HUES64 (cell line): ENCODE results near the gene FSTL1.

Source experiments
- H3K27ac ChIP-seq: 2 replicates; pipeline ENCODE4 v1.7.0; 2013; ENCODE audit warnings: low read depth, low read length, inconsistent platforms
- H3K27me3 ChIP-seq: 2 replicates; pipeline ENCODE4 v1.6.1; 2013; ENCODE audit warnings: mild to moderate bottlenecking, low read length; ENCODE audit not compliant: insufficient read depth
- H3K36me3 ChIP-seq: 2 replicates; pipeline ENCODE4 v1.6.1; 2013; ENCODE audit warnings: mild to moderate bottlenecking, low read length; ENCODE audit not compliant: insufficient read depth
- H3K4me1 ChIP-seq: 2 replicates; pipeline ENCODE4 v1.6.1; 2013; ENCODE audit warnings: mild to moderate bottlenecking, low read length, moderate library complexity; ENCODE audit not compliant: insufficient read depth
- H3K4me3 ChIP-seq: 2 replicates; pipeline ENCODE4 v1.5.1; 2013; ENCODE audit warnings: mild to moderate bottlenecking, low read length, moderate library complexity
- H3K9ac ChIP-seq: 2 replicates; pipeline ENCODE4 v1.6.1; 2013; ENCODE audit warnings: mild to moderate bottlenecking, low read depth, low read length
- H3K9me3 ChIP-seq: 2 replicates; pipeline ENCODE4 v1.6.1; 2013; ENCODE audit warnings: low read depth, low read length; ENCODE audit not compliant: insufficient read depth
- WGBS: fragments of 150-250, 120-280 bp; methylation state at CpG from one replicate; pipeline ENCODE4 v1.1.7; 2013; ENCODE audit warnings: missing lambda C conversion rate; 5-methylcytosine and 5-hydroxymethylcytosine counted together

Gene FSTL1

GRCh38 chr3:120425572-120426250, 25.1 kb downstream of the FSTL1 start:
- no peak overlapping the region for H3K9ac ChIP-seq
- H3K4me1 ChIP-seq, result peaks cover 21% of the 10 kb centered on the region
- 95% methylated on average over 1 of the region's 1 CpG for WGBS
- no peaks in the 10 kb centered on the region for H3K27me3 ChIP-seq
- H3K9me3 ChIP-seq, result no peaks in the 10 kb centered on the region
- no peak overlapping the region for H3K27ac ChIP-seq
- peaks cover 53% of the 10 kb centered on the region for H3K36me3 ChIP-seq
- no peak overlapping the region for H3K4me3 ChIP-seq

GRCh38 chr3:120424976-120425570, 25.7 kb downstream of the FSTL1 start:
- Histone ChIP-seq H3K9me3 (no peaks in the 10 kb centered on the region), H3K36me3 (peaks cover 46% of the 10 kb centered on the region), H3K27me3 (no peaks in the 10 kb centered on the region), H3K9ac (no peak overlapping the region), H3K4me3 (no peak overlapping the region), H3K27ac (no peak overlapping the region), H3K4me1 (peaks cover 21% of the 10 kb centered on the region)
- WGBS, result 92% methylated on average over 5 of the region's 5 CpGs

- 92% methylated on average over 6 of the region's 6 CpGs for WGBS
- no peak overlapping the region for H3K27ac ChIP-seq
- peaks cover 41% of the 10 kb centered on the region for H3K36me3 ChIP-seq
These were observed 26.3 kb downstream of the FSTL1 start for GRCh38 chr3:120424506-120424905.

GRCh38 chr3:120423432-120423831, 27.4 kb downstream of the FSTL1 start:
- Histone ChIP-seq H3K27me3 (no peaks in the 10 kb centered on the region), H3K9me3 (no peaks in the 10 kb centered on the region), H3K9ac (no peak overlapping the region), H3K4me3 (no peak overlapping the region), H3K36me3 (peaks cover 30% of the 10 kb centered on the region), H3K4me1 (peaks cover 16% of the 10 kb centered on the region), H3K27ac (no peak overlapping the region)
- 97% methylated on average over 4 of the region's 4 CpGs for WGBS

More at GRCh38 chr3:120424506-120424905, 26.3 kb downstream of the FSTL1 start:
- Histone ChIP-seq H3K9ac (no peak overlapping the region), H3K9me3 (no peaks in the 10 kb centered on the region), H3K27me3 (no peaks in the 10 kb centered on the region), H3K4me1 (peaks cover 16% of the 10 kb centered on the region), H3K4me3 (no peak overlapping the region)

- WGBS, result 93% methylated on average over 2 of the region's 2 CpGs
- Histone ChIP-seq H3K27ac (no peak overlapping the region), H3K27me3 (no peaks in the 10 kb centered on the region), H3K9ac (no peak overlapping the region), H3K4me3 (no peak overlapping the region), H3K4me1 (peaks cover 29% of the 10 kb centered on the region), H3K36me3 (peaks cover 26% of the 10 kb centered on the region), H3K9me3 (no peaks in the 10 kb centered on the region)
These were observed 28.9 kb downstream of the FSTL1 start for GRCh38 chr3:120421926-120422325.

GRCh38 chr3:120420928-120421551, 29.8 kb downstream of the FSTL1 start:
- 86% methylated on average over 6 of the region's 6 CpGs for WGBS
- no peak overlapping the region for H3K4me3 ChIP-seq

GRCh38 chr3:120420360-120420759, 30.4 kb downstream of the FSTL1 start:
- Histone ChIP-seq H3K27ac (peak overlapping the region; percentile 20; the same call in 1 of the 2 replicates), H3K9me3 (peaks cover under 1% of the 10 kb centered on the region), H3K4me1 (peaks cover 32% of the 10 kb centered on the region), H3K27me3 (no peaks in the 10 kb centered on the region), H3K4me3 (no peak overlapping the region), H3K9ac (no peak overlapping the region), H3K36me3 (peaks cover 26% of the 10 kb centered on the region)
- 96% methylated on average over 3 of the region's 3 CpGs for WGBS

More at GRCh38 chr3:120420928-120421551, 29.8 kb downstream of the FSTL1 start:
- Histone ChIP-seq H3K36me3 (peaks cover 22% of the 10 kb centered on the region), H3K27me3 (no peaks in the 10 kb centered on the region), H3K4me1 (peaks cover 32% of the 10 kb centered on the region), H3K27ac (peak overlapping the region; percentile 64), H3K9ac (peak overlapping the region; percentile 29; the same call in 1 of the 2 replicates), H3K9me3 (no peaks in the 10 kb centered on the region)

- H3K36me3 ChIP-seq, result peaks cover 25% of the 10 kb centered on the region
- H3K27me3 ChIP-seq, result no peaks in the 10 kb centered on the region
- H3K9me3 ChIP-seq, result peaks cover 3% of the 10 kb centered on the region
- no peak overlapping the region for H3K4me3 ChIP-seq
- WGBS, result 91% methylated on average over 3 of the region's 3 CpGs
- H3K27ac ChIP-seq, result no peak overlapping the region
- no peak overlapping the region for H3K9ac ChIP-seq
- peaks cover 32% of the 10 kb centered on the region for H3K4me1 ChIP-seq
These were observed 31.0 kb downstream of the FSTL1 start for GRCh38 chr3:120419797-120420196.

GRCh38 chr3:120418866-120419490, 31.8 kb downstream of the FSTL1 start:
- Histone ChIP-seq H3K27ac (no peak overlapping the region), H3K9me3 (peaks cover 3% of the 10 kb centered on the region), H3K4me3 (no peak overlapping the region), H3K36me3 (peaks cover 21% of the 10 kb centered on the region), H3K4me1 (peaks cover 32% of the 10 kb centered on the region), H3K27me3 (no peaks in the 10 kb centered on the region), H3K9ac (no peak overlapping the region)
- 30% methylated on average over 6 of the region's 6 CpGs for WGBS

GRCh38 chr3:120418446-120418845, 32.3 kb downstream of the FSTL1 start:
- WGBS, result 81% methylated on average over 5 of the region's 7 CpGs
- Histone ChIP-seq H3K27me3 (no peaks in the 10 kb centered on the region), H3K27ac (no peak overlapping the region), H3K4me1 (peaks cover 32% of the 10 kb centered on the region), H3K36me3 (peaks cover 19% of the 10 kb centered on the region), H3K9ac (no peak overlapping the region), H3K4me3 (no peak overlapping the region), H3K9me3 (peaks cover 3% of the 10 kb centered on the region)
